GM21381 (cell line): ENCODE measurements around the gene FIGNL2.
"Not testable (repeated sequence)": the region's sequence is repeated elsewhere in the genome, so short reads cannot be mapped to it uniquely, and the experiment has no call there.

Experiments used
- ATAC-seq: cut with Tn5 transposase; IDR thresholded peaks from one replicate; pipeline ENCODE4 v1.9.1; 2021; ENCODE audit warnings: mild to moderate bottlenecking, moderate library complexity; ENCODE audit not compliant: unreplicated experiment

The FIGNL2 gene, protein sequence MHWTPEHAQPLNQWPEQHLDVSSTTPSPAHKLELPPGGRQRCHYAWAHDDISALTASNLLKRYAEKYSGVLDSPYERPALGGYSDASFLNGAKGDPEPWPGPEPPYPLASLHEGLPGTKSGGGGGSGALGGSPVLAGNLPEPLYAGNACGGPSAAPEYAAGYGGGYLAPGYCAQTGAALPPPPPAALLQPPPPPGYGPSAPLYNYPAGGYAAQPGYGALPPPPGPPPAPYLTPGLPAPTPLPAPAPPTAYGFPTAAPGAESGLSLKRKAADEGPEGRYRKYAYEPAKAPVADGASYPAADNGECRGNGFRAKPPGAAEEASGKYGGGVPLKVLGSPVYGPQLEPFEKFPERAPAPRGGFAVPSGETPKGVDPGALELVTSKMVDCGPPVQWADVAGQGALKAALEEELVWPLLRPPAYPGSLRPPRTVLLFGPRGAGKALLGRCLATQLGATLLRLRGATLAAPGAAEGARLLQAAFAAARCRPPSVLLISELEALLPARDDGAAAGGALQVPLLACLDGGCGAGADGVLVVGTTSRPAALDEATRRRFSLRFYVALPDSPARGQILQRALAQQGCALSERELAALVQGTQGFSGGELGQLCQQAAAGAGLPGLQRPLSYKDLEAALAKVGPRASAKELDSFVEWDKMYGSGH

GRCh38 chr12:51848326-51848727, at the start of gene FIGNL2:
Gene FIGNL2, minus strand, starts transcription at chr12:51848718. Its CDS starts 26,305 bp downstream, at chr12:51822413.
- ATAC-seq: no peak

- no peak for ATAC-seq
These were observed 48.7 kb upstream of the FIGNL2 start for GRCh38 chr12:51897181-51897580.

GRCh38 chr12:51896236-51896635, 47.7 kb upstream of the FIGNL2 start:
- no peak for ATAC-seq

DNA sequence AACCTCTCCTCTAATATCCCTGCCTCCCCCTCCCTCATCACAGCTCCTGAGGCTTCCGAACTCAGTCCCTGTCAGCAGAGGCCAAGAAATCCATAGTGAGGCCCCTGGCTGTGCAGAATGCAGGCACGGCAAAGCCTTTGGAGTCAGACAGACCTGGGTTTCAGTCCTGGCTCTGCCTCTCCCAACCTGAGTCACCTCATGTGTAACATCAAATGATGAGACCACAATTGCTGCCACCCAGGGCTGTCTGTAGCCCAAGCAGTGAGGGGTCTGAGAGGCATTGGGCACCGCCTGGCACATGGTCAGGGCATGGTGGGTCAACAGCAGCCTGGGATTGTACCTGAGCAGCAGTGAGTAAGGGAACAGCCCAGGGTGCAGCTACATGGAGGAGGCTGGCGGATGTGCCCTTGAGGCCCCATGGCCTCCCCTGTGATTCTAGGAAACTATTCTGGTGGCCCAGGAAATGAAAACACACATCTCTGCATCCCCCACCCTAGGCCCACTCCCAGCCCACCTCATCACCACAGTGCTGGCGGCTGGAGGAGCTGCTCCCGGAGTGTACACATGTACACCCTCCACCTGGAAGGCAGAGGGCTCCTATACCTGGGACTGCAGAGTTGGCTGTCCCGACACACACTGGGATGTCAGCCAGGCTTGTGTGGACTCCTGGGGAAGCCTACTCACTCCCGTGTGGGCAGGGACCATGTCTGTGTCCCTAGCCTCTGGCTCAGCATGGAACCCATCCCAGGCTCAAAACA, 47.0 kb upstream of the FIGNL2 start:
- ATAC-seq: no peak

GRCh38 chr12:51893786-51894185, 45.3 kb upstream of the FIGNL2 start:
- no peak for ATAC-seq

- ATAC-seq: no peak
These were observed 43.3 kb upstream of the FIGNL2 start for GRCh38 chr12:51891843-51892242.

DNA sequence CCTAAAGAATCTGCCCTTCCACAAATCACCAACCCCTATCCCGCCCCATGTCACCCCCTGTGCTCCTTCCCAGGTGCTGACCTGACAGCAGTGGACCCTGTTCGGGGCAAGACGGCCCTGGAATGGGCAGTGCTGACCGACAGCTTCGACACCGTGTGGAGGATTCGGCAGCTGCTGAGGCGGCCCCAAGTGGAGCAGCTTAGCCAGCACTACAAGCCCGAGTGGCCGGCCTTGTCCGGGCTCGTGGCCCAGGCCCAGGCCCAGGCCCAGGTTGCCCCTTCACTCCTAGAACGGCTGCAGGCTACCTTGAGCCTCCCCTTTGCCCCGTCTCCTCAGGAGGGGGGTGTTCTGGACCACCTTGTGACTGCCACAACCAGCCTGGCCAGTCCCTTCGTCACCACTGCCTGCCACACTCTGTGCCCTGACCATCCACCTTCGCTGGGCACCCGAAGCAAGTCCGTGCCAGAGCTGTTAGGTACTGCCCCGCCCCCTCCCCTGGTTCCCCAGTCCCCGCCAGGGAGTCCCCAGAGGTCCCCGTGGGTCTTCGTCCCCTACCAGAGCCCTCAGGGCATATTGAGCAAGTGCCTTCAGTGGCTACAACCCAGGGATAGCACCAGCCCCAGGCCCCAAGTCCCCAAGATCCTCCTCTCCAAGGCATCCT, 42.1 kb upstream of the FIGNL2 start:
- ATAC-seq: no peak

DNA sequence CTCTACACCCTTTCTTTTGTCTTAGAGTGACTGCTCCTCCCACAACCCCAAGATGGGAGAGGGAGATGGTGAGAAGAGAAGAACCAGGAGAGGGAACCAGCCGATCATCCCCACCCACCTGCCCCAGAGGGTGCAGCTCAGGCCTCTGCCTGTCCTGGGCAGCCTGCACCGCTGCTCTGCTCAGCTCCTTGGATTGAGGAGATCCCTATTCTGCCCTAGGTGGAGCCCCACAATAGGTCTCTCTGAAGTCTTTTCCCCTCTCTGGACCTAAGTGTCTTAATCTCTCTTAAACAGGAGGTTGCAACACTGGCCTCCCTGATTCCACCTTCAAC, 41.6 kb upstream of the FIGNL2 start:
- ATAC-seq: no peak

DNA sequence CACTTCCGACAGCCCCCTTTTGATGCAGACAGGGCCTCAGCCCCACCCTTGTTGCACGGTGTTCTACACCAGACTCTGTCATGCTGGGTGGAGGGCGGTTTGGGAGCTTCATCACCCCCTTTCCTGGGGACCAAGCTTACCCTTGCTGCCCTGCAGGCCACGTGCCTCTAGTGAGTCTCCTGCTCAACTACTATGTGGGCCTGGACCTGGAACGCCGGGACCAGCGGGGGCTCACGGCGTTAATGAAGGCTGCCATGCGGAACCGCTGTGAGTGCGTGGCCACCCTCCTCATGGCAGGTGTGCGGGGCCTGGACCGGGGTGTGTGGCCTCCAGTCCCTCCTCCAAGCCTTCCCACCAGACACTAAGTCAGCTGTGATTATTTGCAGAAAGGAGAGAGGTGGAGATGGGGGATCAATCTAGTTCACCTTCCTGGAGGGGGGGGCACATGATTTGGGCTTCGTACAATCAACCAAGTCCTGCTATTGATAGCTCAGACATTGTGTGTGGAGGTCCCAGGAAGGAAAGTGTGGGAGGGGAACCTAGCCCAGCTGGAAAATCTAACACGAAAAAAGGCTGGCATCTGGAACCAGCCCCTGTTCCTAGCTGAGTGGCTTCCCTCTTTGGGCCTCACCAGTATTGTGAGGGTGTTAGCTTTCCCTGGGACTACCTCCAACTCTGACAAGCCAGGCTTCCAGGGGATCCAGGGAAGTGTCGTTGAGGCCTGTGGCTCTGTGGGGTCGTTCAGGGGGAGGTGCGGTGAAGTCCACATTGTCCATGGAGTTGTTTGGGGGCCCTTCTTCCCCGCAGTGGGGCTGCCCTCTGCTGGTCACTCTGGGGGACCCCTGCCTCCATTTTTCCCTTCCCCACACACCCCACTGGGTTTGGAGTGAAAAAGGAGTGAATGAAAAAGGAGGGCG, 41.0 kb upstream of the FIGNL2 start:
- ATAC-seq: no peak

- no peak for ATAC-seq
These were observed 40.0 kb upstream of the FIGNL2 start for GRCh38 chr12:51888316-51889215.

GRCh38 chr12:51887476-51888315, 39.2 kb upstream of the FIGNL2 start, which contains the start of gene ANKRD33:
Gene ANKRD33, plus strand, starts transcription at chr12:51888103. Its CDS starts 84 bp downstream, at chr12:51888187.
- ATAC-seq: no peak

DNA sequence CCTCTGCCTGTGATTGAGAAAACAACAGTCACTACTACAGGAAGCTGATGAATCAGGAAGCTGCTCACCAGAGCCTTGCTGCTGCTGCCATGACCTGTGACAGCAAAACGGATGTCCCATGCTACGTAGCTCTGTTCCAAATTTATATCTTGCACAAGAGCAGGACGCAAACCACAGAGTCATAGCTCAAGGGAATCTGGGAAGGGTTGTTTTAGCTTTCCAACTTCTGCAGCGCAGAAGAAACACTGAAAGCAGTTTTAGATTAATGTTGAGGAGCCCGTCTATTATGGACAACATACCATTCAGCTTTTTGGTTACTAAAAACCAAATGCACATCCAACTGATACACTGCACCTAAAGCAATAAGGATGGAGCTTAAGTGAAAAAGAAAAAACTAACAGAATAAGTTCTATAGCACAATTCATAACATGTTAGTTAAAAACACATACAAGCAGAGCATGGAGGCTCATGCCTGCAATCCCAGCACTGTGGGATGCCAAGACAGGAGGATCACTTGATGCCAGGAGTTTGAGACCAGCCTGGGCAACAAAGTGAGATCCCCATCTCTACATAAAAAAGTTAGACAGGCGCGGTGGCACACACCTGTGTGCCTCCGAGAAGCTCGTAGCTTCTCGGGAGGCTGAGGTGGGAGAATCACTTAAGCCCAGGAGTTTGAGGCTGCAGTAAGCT, 37.6 kb upstream of the FIGNL2 start:
- ATAC-seq: no peak

- ATAC-seq: not testable (repeated sequence)
These were observed 36.9 kb upstream of the FIGNL2 start for GRCh38 chr12:51885294-51886020.

- no peak for ATAC-seq
These were observed 36.2 kb upstream of the FIGNL2 start for GRCh38 chr12:51884676-51885229.

DNA sequence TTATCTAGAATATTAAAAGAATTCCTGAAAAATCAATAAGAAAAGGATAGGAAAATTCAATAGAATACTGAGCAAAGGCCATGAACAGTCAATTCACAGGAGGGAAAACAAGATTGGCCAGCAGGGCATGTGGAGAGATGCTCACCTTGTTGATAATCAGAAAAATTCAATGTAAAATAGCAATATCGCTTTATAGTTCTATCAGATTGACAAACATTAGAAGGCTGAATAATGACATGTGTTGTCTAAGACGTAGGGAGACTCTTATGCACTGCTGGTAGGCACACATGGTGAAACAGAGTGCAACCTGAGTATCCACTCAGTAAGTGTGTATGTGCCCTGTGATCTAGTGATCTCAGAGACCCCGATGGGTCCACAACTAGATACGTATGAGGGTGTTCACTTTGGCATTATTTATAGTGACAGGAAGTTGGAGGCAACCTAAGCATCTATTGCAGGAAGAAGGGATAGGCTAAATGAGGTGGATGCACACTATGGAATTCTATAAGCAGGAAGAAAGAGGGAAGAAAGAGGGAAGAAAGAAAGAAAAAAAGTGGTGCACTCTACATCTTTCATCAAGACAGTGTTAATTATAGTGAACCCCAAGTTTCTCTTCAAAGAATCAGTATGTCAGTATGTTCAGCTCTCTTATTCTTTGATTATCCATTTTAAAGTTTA, 35.6 kb upstream of the FIGNL2 start:
- no peak for ATAC-seq

DNA sequence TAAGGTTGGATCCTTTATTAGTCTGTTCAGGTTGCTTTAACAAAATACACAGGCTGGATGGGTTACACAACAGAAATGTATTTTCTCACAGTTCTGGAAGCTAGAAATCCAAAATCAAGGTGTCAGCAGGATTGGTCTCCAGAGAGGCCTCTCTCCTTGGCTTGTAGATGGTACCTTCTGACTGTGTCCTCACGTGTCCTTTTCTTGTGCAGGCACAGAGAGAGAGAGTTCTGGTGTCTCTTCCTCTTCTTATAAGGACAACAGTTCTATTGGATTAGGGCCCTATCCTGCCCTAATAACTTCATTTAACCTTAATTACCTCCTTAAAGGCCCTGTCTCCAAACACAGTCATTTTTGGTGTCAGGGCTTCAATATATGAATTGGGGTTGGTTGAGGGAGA, 34.8 kb upstream of the FIGNL2 start:
- no peak for ATAC-seq
